ACHN (cell line): ENCODE results near the gene SYT13.
"Not testable (repeated sequence)": the region's sequence is repeated elsewhere in the genome, so short reads cannot be mapped to it uniquely, and the experiment has no call there.

Experiments
- DNase-seq: peaks from one replicate; pipeline ENCODE4 v3.0.0-alpha.2; 2015
- in situ Hi-C: cut with HindIII; loops from 2 replicates; pipeline ENCODE4 v1.10.0; 2017; ENCODE audit warnings: low sequenced_read_pairs, low pct_ligation_motif_present, low pct_unique_long_range_greater_than_20kb

SYT13 gene

GRCh38 chr11:45318516-45318915, 32.4 kb upstream of the SYT13 start:
- in situ Hi-C loops = no loop called here
- no peak for DNase-seq

- no peak for DNase-seq
- in situ Hi-C loops = no loop called here
Observed at GRCh38 chr11:45316258-45316657, 30.1 kb upstream of the SYT13 start.

- in situ Hi-C loops = no loop called here
- DNase-seq = no peak
Observed at GRCh38 chr11:45314900-45315299, 28.8 kb upstream of the SYT13 start.

- no peak for DNase-seq
- in situ Hi-C loops = no loop called here
Observed at GRCh38 chr11:45313171-45313865, 27.2 kb upstream of the SYT13 start.

GRCh38 chr11:45305874-45306623, 19.9 kb upstream of the SYT13 start:
- in situ Hi-C loops = no loop called here
- DNase-seq = no peak

- DNase-seq = no peak
- in situ Hi-C loops = no loop called here
Observed at GRCh38 chr11:45304992-45305335, 18.8 kb upstream of the SYT13 start.

- no peak for DNase-seq
- in situ Hi-C loops = no loop called here
Observed at GRCh38 chr11:45304111-45304991, 18.2 kb upstream of the SYT13 start.

GRCh38 chr11:45303316-45303715, 17.2 kb upstream of the SYT13 start:
- in situ Hi-C loops = no loop called here
- DNase-seq = no peak

- in situ Hi-C loops = no loop called here
- DNase-seq = no peak
Observed at GRCh38 chr11:45301537-45302246, 15.6 kb upstream of the SYT13 start.

- no peak for DNase-seq
- in situ Hi-C loops = no loop called here
Observed at GRCh38 chr11:45300715-45301114, 14.6 kb upstream of the SYT13 start.

GRCh38 chr11:45298718-45299117, 12.6 kb upstream of the SYT13 start:
- in situ Hi-C loops = no loop called here
- no peak for DNase-seq

GRCh38 chr11:45296075-45296474, 9.9 kb upstream of the SYT13 start:
- DNase-seq = no peak
- in situ Hi-C loops = no loop called here

- in situ Hi-C loops = no loop called here
- DNase-seq = no peak
Observed at GRCh38 chr11:45294499-45294898, 8.4 kb upstream of the SYT13 start.

- DNase-seq = peak; percentile 74
- in situ Hi-C loops = not testable (repeated sequence)
Observed at GRCh38 chr11:45293566-45294192, 7.5 kb upstream of the SYT13 start.

- in situ Hi-C loops = no loop called here
- no peak for DNase-seq
Observed at GRCh38 chr11:45290586-45290985, 4.4 kb upstream of the SYT13 start.

- in situ Hi-C loops = no loop called here
- peak; percentile 50 for DNase-seq
Observed at GRCh38 chr11:45289369-45289768, 3.2 kb upstream of the SYT13 start.

GRCh38 chr11:45288339-45288738, 2.2 kb upstream of the SYT13 start:
- DNase-seq = no peak
- in situ Hi-C loops = no loop called here

GRCh38 chr11:45287316-45287903, 1.3 kb upstream of the SYT13 start:
- in situ Hi-C loops = no loop called here
- DNase-seq = no peak
